Upper lobe of left lung (tissue), 6 donors: ENCODE data around the gene SDHAF1. TPM values are rescaled to one million over a fixed set of nuclear protein-coding genes. Genes with fewer than 3 reads are reported as not detected.
"Not testable (repeated sequence)": the region's sequence is repeated elsewhere in the genome, so short reads cannot be mapped to it uniquely, and the experiment has no call there.

Experiments
- ATAC-seq, 2 donors: fragments of 200-7000 bp; cut with Tn5 transposase; one replicate each; pipeline ENCODE4 v1.9.1; 2022; ENCODE audit warnings: mild to moderate bottlenecking in 2 of 2, moderate library complexity in 2 of 2; ENCODE audit not compliant: low FRiP score in 2 of 2
- DNase-seq, 2 donors: peaks; one replicate each; pipeline ENCODE4 v3.0.0-alpha.2; 2019 to 2020
- H3K27ac ChIP-seq, 4 donors: fragments of 200-600 bp; sonication (generic); one replicate each; pipeline ENCODE4 v1.5.1; 2016 to 2019
- H3K27me3 ChIP-seq, 4 donors: fragments of 200-600 bp; sonication (generic); one replicate each; pipeline ENCODE4 v1.5.1; 2017 to 2019
- H3K36me3 ChIP-seq, 4 donors: fragments of 200-600 bp; sonication (generic); one replicate each; pipeline ENCODE4 v1.5.1; 2016 to 2019
- H3K4me1 ChIP-seq, 4 donors: fragments of 200-600 bp; sonication (generic); one replicate each; pipeline ENCODE4 v1.5.1; 2018 to 2019
- H3K4me3 ChIP-seq, 4 donors: fragments of 200-600 bp; sonication (generic); one replicate each; pipeline ENCODE4 v1.5.1; 2017 to 2019; ENCODE audit warnings: mild to moderate bottlenecking in 2 of 4, moderate library complexity in 1 of 4
- H3K9me3 ChIP-seq, 4 donors: fragments of 200-600 bp; sonication (generic); one replicate each; pipeline ENCODE4 v1.5.1; 2018 to 2019
- EP300 ChIP-seq, 4 donors: sonication (generic); formaldehyde crosslinking; IDR thresholded peaks; one replicate each; pipeline ENCODE4 v1.5.1; 2017; ENCODE audit warnings: antibody characterized with exemption in 4 of 4, control low read depth in 2 of 4
- POLR2A ChIP-seq, 4 donors: fragments of 450-650 bp; IDR thresholded peaks; one replicate each; pipeline ENCODE4 v1.5.1; 2016 to 2017; ENCODE audit warnings: antibody characterized with exemption in 4 of 4, mild to moderate bottlenecking in 2 of 4
- POLR2AphosphoS5 ChIP-seq, 2 donors: sonication (generic); formaldehyde crosslinking; IDR thresholded peaks; one replicate each; pipeline ENCODE4 v1.5.1; 2017; ENCODE audit warnings: antibody characterized with exemption in 2 of 2
- WGBS, 2 donors: methylation state at CpG; one replicate each; pipeline ENCODE4 v1.1.5; 2017 to 2018; 5-methylcytosine and 5-hydroxymethylcytosine counted together
- total RNA-seq, 6 donors: library from RNA; depleted of rRNA in 4 of 6; stranded (reverse); fragments of >200 nt in 4 of 6; gene quantifications; one replicate each; pipeline versions ENCODE4 v1.1.0 to v1.2.1, GENCODE V29; 2016 to 2021
- TF ChIP-seq, protein P1 (sequence below), 6 experiments: fragments of 450-650 bp in 4 of 6; fragments of 200-600 bp in 2 of 6; sonication (generic) in 2 of 6; IDR thresholded peaks; one replicate each; pipeline ENCODE4 v1.5.1; 2016 to 2019; ENCODE audit warnings: antibody characterized with exemption in 6 of 6
- donor health status: DM: no; HTN: no; CAD: no; lungs with moderate emphysema.
- donor health status: DM: no; HTN: yes; CAD: no; lungs with severe emphysema.

SDHAF1 gene
- total RNA-seq, 6 donors from 2014 or later: 13.6 to 41.2 (median 28.9) TPM

DNA sequence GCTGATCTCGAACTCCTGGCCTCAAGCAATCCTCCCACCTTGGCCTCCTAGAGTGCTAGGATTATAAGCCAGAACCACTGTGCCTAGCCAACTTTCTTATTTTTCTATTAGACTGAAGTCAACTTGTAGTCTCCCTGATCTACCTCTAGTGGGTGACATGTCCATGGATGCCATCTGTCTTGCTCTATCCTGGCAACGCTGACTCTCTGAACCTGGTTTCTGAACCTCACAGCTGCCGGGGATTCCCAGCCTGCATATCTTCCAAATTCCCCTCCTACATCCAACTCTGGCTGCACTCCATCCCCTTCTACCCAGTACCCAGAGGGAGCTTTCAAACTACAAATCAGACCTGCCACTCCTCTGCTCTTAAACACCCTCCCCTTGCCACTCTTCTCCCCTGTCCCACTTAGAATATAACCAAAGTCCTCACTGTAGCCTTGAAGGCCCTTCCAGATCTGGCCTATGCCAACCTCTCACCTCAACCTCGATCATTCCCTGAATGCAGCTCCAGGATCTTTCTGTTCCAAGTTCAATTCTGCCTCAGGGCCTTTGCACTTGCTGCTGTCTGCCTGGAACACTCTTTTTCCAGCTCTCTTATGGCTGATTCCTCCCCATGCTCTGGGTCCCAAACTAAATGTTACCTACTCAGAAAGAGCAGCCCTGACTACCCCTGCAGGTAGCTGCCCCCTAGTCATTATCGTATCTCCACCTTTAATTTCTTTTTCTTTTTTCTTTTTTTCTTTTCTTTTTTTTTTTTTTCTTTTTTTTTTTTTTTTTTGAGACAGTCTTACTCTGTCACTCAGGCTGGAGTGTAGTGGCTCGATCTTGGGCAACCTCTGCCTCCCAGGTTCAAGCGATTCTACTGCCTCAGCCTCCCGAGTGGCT is 35.5 kb downstream of the SDHAF1 start:
- H3K27me3 ChIP-seq: peaks cover 0 to 7% (median 3%) of the 10 kb centered on the region in 4 donors
- peaks cover 0 to 9% (median 3%) of the 10 kb centered on the region in 4 donors for H3K36me3 ChIP-seq
- DNase-seq: no peak
- H3K4me1 ChIP-seq: peaks cover 0 to 12% (median 7%) of the 10 kb centered on the region in 4 donors
- no peak overlapping the region for H3K4me3 ChIP-seq
- no peaks in the 10 kb centered on the region for H3K9me3 ChIP-seq
- no peak overlapping the region for H3K27ac ChIP-seq
- TF ChIP-seq EP300 (IDR thresholded peaks at IDR 0.05): no peak
- TF ChIP-seq, protein P1, sequence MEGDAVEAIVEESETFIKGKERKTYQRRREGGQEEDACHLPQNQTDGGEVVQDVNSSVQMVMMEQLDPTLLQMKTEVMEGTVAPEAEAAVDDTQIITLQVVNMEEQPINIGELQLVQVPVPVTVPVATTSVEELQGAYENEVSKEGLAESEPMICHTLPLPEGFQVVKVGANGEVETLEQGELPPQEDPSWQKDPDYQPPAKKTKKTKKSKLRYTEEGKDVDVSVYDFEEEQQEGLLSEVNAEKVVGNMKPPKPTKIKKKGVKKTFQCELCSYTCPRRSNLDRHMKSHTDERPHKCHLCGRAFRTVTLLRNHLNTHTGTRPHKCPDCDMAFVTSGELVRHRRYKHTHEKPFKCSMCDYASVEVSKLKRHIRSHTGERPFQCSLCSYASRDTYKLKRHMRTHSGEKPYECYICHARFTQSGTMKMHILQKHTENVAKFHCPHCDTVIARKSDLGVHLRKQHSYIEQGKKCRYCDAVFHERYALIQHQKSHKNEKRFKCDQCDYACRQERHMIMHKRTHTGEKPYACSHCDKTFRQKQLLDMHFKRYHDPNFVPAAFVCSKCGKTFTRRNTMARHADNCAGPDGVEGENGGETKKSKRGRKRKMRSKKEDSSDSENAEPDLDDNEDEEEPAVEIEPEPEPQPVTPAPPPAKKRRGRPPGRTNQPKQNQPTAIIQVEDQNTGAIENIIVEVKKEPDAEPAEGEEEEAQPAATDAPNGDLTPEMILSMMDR (IDR thresholded peaks at IDR 0.05): no peak
- no peak for TF ChIP-seq POLR2AphosphoS5 (IDR thresholded peaks at IDR 0.05)
- TF ChIP-seq POLR2A (IDR thresholded peaks at IDR 0.05): no peak
- WGBS, 2 donors: 90% methylated on average over 5 to 8 of the region's 8 CpGs
- ATAC-seq: no peak

DNA sequence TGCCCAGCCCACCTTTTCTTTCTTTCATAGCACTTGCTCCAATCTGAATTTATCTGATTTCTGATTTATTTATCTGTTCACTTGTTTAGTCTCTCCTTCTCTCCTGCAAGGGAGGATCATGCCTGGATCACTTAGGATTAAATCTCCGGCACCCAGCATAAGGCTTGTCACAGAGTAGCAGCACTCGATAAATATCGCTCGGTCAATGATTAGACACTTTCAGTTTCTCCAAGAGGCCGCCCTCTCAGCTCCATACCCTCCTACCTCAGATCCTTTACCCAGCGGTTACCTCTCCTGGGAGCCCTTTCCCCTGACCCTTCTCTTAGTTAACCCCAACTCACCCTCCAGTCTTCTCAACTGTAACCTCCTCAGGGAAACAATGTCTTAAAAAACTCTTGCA is 36.3 kb downstream of the SDHAF1 start:
- DNase-seq (no peak), ATAC-seq (no peak)
- Histone ChIP-seq H3K27ac (no peak overlapping the region), H3K36me3 (peaks cover 0 to 10% (median 3%) of the 10 kb centered on the region in 4 donors), H3K4me1 (peaks cover 0 to 12% (median 7%) of the 10 kb centered on the region in 4 donors), H3K4me3 (no peak overlapping the region), H3K27me3 (peaks cover 0 to 7% (median 3%) of the 10 kb centered on the region in 4 donors), H3K9me3 (no peaks in the 10 kb centered on the region)
- WGBS, 2 donors: 81 to 90% methylated on average over 6 of the region's 6 CpGs
- no peak for TF ChIP-seq POLR2AphosphoS5 (IDR thresholded peaks at IDR 0.05)
- TF ChIP-seq POLR2A (IDR thresholded peaks at IDR 0.05): no peak
- TF ChIP-seq EP300 (IDR thresholded peaks at IDR 0.05): no peak
- TF ChIP-seq, protein P1 (IDR thresholded peaks at IDR 0.05): no peak

DNA sequence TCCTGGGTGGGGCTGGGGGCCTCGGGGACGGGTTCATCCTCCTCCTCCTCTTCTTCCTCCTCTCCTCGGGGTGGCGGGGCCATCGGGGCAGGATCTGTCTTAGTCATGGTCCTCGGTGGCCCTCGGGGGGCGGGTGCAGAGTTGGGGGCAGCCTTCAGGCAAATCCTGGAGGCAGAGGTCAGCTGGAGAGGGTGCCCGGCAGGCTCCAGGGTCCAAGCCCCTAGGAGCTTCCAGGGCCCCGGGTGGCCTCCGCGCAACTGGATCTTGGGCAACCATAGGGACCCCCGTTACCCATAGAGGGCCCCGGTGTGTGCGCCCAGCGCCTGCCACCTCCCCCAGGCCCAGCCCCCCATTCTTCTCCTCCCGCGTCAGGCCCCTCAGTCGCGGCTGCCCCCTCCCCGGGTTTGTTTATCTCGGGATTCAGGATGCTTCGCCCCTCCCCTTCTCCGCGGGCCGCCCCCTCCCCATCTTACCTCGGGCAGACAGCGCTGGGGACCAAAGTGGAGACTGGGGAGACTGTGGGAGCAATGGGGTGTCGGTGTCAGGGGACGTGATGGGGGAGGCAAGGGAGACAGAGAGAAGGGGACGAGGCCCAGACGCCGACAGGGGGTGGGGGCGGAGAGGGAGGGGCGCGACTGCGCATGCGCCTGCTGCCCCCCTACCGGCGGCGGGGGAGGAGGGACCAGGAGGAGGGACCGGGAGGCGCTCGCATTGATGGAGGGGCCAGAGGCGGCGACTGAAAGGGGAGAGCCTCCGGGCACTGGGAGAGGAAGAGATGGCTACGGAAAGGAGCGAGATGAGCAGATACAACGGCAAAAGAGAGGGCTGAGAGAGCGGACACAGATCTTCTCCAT is 37.5 kb downstream of the SDHAF1 start, which contains the start of gene CLIP3:
Gene CLIP3 (minus strand): TSS at position 623 of the 854 bp plus-strand sequence. CDS start 516 bp downstream, at position 107.
- H3K4me3 ChIP-seq: peak within 1 kb of the TSS; percentile 1 to 50 (median 43)
- H3K4me1 ChIP-seq: peaks cover 0 to 12% (median 7%) of the 10 kb centered on the region in 4 donors
- peak within 1 kb of the TSS in 2 of 4 donors; percentile 25 to 61 for H3K27ac ChIP-seq
- DNase-seq (peak in 1 of 2 donors; percentile 91), ATAC-seq (peak in 1 of 2 donors; percentile 90)
- H3K36me3 ChIP-seq: peaks cover 0 to 10% (median 0%) of the 10 kb centered on the region in 4 donors
- 1 to 10% methylated on average over 33 to 36 of the region's 51 CpGs for WGBS, 2 donors
- TF ChIP-seq POLR2A (IDR thresholded peaks at IDR 0.05) (no peak), EP300 (IDR thresholded peaks at IDR 0.05) (no peak), POLR2AphosphoS5 (IDR thresholded peaks at IDR 0.05) (no peak)
- TF ChIP-seq, protein P1 (IDR thresholded peaks at IDR 0.05): no peak
- H3K27me3 ChIP-seq: peaks cover 0 to 7% (median 3%) of the 10 kb centered on the region in 4 donors
- H3K9me3 ChIP-seq: no peaks in the 10 kb centered on the region

DNA sequence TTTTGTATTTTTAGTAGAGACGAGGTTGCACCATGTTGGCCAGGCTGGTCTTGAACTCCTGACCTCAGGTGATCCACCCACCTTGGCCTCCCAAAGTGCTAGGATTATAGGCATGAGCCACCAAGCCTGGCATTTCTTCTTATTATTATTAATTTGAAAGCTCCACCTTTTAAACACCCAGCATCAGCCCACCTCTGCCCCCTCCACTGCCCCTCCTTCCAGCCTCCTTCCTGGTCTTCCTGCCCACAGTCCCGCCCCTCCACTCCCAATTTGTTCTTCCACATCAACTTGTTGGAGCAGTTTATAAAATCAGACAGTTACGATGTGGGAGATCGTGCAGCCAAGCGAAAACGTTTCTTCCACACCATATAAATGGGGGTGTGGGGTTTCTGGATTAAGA is 45.5 kb downstream of the SDHAF1 start:
- Histone ChIP-seq H3K36me3 (peaks cover 0 to 9% (median 4%) of the 10 kb centered on the region in 4 donors), H3K27me3 (no peaks in the 10 kb centered on the region), H3K4me1 (peaks cover 0 to 11% (median 4%) of the 10 kb centered on the region in 4 donors), H3K9me3 (no peaks in the 10 kb centered on the region), H3K27ac (no peak overlapping the region), H3K4me3 (no peak overlapping the region)
- 89 to 91% methylated on average over 6 of the region's 6 CpGs for WGBS, 2 donors
- TF ChIP-seq POLR2A (IDR thresholded peaks at IDR 0.05): no peak
- no peak for TF ChIP-seq POLR2AphosphoS5 (IDR thresholded peaks at IDR 0.05)
- TF ChIP-seq EP300 (IDR thresholded peaks at IDR 0.05): no peak
- TF ChIP-seq, protein P1 (IDR thresholded peaks at IDR 0.05): no peak
- DNase-seq (no peak), ATAC-seq (no peak)

DNA sequence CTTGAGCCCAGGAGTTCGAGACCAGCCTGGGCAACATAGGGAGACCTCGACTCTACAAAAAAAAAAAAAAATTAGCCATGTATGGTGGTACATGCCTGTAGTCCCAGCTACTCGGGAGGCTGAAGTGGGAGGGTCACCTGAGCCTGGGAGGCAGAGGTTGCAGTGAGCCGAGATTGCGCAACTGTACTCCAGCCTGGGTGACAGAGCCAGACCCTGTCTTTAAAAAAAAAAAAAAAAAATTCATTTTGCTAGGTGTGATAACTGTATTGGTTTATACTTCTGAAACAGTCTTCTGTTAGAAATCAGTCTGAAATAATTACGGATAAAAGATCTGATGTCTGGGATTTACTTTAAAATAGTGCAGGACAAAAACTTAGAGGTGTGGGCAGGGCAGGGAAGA is 46.1 kb downstream of the SDHAF1 start:
- peak overlapping the region in 1 of 4 donors; percentile 16 for H3K27ac ChIP-seq
- H3K4me1 ChIP-seq: peaks cover 0 to 11% (median 4%) of the 10 kb centered on the region in 4 donors
- ATAC-seq, H3K36me3 ChIP-seq, H3K27me3 ChIP-seq, H3K4me3 ChIP-seq, DNase-seq, H3K9me3 ChIP-seq: not testable (repeated sequence)
- 86% methylated on average over 6 of the region's 6 CpGs for WGBS, 2 donors
